ENCODE measurements around the gene MBD3L2.
"Not testable (repeated sequence)": the region's sequence is repeated elsewhere in the genome, so short reads cannot be mapped to it uniquely, and the experiment has no call there.

MBD3L2 gene

DNA sequence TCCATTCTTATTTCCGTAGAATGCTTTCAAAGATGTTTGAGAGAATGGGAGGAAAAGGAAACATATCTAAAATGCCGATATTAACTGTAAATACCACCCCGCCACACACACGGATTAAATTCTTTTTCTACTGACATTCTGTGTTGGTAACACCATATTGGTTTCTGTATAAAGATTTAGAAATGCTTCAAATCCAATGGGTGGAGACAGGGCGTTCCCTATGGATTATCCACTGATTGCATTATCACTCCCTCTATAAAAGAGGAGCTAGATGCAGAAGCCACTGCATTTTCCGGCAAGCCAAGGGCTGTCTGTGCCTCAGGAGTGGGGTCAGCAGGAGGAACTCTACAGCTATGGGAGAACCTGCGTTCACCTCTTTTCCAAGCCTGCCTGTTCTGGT, at the start of gene MBD3L2:
Gene MBD3L2 (plus strand): TSS at position 301 of the 400 bp plus-strand sequence. CDS start 53 bp downstream, at position 354.
- DNase-seq = not testable (repeated sequence)

DNA sequence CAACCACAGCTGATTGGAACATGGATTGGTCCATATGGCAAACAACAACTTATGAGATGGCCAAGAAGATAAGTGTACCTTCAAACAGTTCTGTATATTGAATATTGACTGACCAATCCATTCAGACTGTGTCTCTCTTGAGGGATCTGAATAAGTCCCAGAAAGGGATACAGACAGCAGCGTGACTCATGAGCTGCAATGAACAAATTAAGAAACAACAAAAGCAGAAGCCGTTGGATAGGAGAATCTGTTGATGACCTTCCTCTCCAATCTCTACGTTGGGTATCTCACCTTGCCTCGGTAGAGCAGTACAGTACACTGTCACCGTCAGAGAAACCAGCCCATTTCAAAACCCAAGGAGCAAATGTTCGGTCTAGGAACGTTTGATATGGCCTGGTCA, 49.2 kb upstream of the MBD3L2 start:
- peak; percentile 81 for DNase-seq

DNA sequence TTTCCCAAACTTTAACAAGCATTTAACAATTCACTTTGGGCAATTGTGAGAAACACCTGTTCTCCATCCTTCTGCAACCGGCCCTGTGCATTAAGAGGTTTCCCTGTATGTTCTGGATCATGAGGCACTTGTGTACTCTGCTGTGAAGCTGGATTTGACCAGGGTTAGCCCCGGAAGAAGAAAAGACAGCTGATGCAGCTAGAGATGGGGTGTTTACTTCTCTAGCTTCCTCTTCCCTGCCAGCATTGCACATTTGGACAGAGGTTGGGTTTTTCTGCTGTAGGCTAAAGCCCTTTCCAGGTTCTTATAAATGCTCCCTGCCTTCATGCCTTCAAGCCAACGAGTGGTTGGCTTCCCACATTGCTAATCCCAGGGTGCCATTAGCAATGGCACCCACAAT, 48.8 kb upstream of the MBD3L2 start:
- DNase-seq = peak; percentile 56

DNA sequence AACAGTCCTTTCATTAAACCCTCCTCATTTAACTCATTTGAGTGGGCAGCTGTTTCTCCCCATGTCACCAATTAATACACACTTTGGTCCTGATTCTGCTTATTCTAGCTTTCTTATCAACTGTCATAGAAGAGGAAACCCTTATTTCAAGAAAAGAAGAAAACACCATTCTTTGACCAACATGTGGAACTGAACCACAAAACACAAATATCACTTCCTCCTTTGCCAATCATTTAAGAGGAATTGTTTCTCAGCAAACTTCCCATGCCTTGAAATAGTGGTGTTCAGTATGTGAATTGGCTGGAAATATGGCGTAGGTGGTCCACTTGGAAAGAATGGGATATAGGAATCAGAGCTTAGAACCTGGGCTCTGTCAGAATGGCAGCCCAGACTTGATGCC, 48.3 kb upstream of the MBD3L2 start:
- peak; percentile 84 for DNase-seq

DNA sequence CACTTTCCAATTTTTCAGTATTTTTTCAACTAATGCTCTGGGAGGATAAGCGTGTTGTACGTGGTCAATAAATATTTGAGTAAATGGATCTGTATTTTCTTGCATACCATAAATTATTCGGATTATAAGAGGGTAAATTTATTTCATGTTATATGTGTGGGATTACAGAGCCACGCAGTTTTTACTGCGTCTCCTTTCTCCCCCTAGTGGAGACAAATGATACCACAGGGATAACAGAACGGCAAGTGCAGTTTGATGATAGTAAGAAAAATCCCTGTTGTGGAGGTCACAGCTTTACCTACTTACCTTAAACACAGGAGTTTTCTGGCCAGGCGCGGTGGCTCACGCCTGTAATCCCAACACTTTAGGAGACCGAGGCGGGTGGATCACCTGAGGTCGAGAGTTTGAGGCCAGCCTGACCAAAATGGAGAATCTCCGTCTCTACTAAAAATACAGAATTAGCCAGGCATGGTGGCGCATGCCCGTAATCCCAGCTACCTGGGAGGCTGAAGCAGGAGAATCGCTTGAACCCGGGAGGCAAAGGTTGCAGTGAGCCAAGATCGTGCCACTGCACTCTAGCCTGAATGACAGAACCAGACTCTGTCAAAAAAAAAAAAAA, 44.7 kb upstream of the MBD3L2 start:
- no peak for DNase-seq

DNA sequence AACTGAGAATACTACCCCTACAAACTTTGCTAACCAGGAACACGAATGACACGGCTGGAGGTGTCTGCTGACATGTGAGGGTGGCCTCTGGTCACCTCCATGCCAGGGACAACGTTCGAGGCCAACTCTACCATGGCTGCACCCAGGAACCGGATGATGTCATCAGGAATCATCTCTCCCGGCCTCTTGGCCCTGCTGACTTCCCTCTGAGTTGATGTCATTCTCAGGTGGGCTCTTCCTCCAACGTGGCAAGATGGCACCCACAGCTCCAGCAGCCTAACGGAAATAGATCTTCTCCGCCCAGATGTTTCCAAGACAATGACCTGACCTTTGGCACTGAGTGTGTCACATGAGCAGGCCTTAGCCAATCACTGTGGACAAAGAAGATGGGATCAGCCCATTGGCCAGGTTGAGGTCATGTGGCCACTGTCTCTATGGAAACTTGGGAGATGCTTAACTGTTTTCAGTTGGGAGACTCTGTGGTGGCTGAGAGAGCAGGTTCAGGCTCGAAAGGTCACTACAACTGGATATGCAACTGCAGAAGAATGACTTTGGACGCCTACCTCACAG, 42.9 kb upstream of the MBD3L2 start:
- DNase-seq = no peak

DNA sequence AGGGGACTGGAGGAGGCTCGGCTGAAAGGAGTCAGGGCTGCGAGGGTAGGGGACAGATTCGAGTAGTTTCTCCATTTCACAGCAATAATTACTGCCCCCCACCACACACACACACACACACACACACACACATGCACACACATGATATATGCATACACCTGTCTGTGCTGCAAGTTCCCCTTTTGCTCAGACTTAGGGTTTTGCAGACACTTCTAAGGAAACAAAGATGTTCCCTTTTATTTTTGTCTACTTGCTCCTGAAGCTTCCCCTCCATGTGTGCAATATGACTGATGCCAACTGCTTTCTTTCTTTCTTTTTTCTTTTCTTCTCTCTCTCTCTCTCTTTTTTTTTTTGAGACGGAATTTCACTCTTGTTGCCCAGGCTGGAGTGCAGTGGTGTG, 41.3 kb upstream of the MBD3L2 start:
- peak; percentile 75 for DNase-seq

DNA sequence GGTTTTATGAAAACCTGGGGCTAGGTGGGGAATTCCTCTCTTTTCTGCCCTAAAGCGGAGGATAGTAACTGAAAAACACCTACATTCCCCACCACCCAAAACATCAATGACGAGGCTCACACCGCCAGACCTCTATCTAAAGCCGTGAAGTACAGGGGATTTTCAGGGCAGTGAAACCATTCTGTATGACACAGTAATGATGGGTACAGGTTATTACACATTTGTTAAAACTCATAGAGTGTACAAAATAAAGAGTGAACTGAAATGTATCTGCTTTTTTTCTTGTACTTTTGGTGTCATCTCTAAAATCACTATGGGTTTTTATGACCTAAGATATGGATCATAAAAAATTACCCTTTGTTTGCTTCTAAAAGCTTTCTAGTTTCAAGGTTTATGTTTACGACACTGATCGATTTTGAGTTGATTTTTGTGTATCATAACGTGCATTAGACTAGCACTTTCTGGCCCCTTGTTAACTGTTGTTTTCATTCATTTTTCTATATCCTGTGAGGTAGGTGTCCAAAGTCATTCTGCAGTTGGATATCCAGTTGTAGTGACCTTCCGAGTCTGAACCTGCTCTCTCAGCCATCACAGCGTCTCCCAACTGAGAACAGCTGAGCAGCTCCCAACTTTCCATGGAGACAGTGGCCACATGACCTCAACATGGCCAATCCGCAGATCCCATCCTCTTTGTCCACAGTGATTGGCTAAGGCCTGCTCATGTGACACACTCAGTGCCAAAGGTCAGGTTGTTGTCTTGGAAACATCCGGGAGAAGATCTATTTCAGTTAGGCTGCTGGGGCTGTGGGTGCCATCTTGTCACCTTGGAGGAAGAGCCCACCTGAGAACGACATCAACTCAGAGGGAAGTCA, 38.2 kb upstream of the MBD3L2 start:
- DNase-seq = no peak

DNA sequence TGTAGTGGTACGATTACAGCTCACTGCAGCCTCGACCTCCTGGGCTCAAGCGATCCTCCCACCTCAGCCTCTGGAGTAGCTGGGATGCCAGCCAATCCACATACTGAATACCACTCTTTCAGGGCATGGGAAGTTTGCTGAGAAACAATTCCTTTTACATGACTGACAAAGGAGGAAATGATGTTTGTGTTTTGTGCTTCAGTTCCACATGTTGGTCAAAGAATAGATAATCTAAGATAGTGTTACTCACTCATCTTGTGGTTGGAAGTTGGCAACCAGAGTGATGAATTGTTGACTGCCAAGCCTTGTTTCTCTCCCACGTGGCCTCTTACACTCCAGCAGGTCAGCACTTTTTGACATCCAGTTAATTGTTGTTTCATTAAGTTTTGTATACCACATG, 35.4 kb upstream of the MBD3L2 start:
- peak; percentile 98 for DNase-seq

DNA sequence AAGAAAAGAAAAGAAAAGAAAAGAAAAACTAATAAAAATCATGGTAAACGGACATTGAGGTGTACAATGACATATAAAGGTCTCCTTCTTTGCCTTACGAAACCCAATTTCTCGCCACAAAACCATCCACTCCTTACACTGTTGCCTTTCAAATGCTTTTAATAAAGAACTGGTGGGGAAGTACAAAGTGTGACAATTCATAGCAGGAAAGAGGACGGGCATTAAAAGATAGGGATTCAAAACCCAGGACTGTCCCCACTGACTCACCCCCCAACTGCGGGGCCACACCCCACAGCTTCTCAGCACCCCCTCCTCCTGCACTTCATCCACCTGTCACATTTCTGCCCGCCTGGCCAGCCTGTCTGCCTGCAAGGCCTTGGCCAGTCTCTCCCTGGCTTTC, 30.3 kb upstream of the MBD3L2 start:
- DNase-seq = no peak

DNA sequence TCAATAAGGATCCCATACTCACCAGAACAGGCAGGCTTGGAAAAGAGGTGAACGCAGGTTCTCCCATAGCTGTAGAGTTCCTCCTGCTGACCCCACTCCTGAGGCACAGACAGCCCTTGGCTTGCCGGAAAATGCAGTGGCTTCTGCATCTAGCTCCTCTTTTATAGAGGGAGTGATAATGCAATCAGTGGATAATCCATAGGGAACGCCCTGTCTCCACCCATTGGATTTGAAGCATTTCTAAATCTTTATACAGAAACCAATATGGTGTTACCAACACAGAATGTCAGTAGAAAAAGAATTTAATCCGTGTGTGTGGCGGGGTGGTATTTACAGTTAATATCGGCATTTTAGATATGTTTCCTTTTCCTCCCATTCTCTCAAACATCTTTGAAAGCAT, 27.8 kb upstream of the MBD3L2 start, which contains the start of gene MBD3L2B:
Gene MBD3L2B (minus strand): TSS at position 101 of the 400 bp plus-strand sequence. CDS start 34 bp downstream, at position 67.
- not testable (repeated sequence) for DNase-seq

DNA sequence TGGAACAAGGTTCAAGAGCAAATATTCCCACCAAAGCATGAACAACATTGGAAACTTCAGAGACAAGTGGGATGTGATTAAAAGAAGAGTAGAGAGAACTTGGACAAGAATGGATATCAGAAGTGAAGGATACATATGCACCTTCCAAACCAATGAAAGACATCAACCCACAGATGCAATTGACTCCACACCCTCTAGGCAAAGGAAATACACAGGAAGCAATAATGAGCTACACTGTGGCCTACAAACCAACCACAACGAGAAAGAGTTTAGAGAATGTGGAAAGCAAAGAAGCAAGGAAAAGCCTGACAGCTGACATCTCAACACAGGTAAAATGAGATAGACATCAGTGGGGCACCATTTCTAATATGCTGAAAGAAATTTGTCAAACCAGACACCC, 20.3 kb upstream of the MBD3L2 start:
- not testable (repeated sequence) for DNase-seq

DNA sequence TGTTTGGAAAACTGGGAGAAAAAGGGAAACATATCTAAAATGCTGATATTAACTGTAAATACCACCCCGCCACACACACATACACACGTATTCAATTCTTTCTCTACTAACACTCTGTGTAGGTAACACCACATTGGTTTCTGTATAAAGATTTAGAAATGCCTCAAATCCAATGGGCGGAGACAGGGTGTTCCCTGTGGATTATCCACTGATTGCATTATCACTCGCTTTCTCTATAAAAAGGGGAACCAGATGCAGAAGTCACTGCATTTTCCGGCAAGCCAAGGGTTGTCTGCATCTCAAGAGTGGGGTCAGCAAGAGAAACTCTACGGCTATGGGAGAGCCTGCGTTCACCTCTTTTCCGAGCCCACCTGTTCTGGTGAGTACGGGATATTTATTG, 18.8 kb upstream of the MBD3L2 start, which contains the start of gene MBD3L5:
Gene MBD3L5 (plus strand): TSS at position 301 of the 400 bp plus-strand sequence. CDS start 34 bp downstream, at position 335.
- DNase-seq = not testable (repeated sequence)

DNA sequence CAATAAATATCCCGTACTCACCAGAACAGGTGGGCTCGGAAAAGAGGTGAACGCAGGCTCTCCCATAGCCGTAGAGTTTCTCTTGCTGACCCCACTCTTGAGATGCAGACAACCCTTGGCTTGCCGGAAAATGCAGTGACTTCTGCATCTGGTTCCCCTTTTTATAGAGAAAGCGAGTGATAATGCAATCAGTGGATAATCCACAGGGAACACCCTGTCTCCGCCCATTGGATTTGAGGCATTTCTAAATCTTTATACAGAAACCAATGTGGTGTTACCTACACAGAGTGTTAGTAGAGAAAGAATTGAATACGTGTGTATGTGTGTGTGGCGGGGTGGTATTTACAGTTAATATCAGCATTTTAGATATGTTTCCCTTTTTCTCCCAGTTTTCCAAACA, 9.0 kb upstream of the MBD3L2 start, which contains the start of gene MBD3L4:
Gene MBD3L4 (minus strand): TSS at position 101 of the 400 bp plus-strand sequence. CDS start 35 bp downstream, at position 66.
- not testable (repeated sequence) for DNase-seq

DNA sequence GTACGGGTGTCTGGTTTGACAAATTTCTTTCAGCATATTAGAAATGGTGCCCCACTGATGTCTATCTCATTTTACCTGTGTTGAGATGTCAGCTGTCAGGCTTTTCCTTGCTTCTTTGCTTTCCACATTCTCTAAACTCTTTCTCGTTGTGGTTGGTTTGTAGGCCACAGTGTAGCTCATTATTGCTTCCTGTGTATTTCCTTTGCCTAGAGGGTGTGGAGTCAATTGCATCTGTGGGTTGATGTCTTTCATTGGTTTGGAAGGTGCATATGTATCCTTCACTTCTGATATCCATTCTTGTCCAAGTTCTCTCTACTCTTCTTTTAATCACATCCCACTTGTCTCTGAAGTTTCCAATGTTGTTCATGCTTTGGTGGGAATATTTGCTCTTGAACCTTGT, 7.6 kb upstream of the MBD3L2 start:
- DNase-seq = not testable (repeated sequence)

DNA sequence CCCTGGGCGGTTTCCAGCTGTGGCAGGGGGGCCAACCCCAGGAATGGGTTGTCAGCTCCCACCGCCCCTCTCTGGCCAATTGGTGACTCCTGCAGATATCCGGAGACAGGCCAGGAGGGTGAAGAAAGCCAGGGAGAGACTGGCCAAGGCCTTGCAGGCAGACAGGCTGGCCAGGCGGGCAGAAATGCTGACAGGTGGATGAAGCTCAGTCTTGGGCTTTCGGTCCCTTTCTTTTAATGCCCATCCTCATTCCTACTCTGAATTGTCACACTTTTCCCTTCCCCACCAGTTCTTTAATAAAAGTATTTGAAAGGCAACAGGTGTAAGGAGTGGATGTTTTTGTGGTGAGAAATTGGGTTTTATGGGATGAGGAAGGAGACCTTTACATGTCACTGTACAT, 2.3 kb downstream of the MBD3L2 start:
- DNase-seq = not testable (repeated sequence)

DNA sequence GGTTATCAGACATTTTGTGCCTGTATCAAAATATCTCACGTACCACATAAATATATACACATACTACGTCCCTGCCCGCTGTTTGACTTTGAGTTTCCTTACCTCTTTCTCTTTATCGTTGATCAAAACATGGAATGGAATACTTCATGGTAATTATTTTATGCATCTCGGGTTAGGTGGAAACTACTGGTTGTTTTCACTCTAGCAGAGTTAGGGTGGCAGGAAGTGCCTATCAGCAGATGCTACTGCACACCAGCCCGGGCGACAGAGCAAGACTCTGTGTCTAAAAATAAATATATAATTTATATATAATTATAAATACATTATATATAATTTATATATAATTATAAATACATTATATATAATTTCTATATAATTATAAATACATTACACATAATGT, 3.8 kb downstream of the MBD3L2 start:
- DNase-seq = not testable (repeated sequence)

DNA sequence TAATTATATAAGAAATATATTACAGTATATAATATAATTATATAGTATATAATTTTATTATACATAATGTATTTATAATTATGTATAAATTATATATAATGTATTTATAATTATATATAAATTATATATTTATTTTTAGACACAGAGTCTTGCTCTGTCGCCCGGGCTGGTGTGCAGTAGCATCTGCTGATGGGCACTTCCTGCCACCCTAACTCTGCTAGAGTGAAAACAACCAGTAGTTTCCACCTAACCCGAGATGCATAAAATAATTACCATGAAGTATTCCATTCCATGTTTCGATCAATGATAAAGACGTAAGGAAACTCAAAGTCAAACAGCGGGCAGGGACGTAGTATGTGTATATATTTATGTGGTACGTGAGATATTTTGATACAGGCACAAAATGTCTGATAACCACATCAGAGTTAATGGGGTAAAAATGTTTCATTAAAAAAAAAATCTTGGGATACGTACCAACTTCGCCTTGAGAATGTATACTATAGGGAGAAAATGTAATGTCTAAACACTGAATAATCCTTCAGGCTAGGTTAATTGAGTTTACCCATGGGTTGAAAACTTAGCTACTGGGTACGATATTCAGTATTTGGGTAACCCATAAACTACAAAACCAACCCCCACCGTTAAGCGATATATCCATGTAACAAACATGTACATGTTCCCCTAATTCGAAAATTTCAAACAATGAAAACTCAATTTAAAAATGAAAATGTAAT, 5.7 kb downstream of the MBD3L2 start:
- DNase-seq = not testable (repeated sequence)

DNA sequence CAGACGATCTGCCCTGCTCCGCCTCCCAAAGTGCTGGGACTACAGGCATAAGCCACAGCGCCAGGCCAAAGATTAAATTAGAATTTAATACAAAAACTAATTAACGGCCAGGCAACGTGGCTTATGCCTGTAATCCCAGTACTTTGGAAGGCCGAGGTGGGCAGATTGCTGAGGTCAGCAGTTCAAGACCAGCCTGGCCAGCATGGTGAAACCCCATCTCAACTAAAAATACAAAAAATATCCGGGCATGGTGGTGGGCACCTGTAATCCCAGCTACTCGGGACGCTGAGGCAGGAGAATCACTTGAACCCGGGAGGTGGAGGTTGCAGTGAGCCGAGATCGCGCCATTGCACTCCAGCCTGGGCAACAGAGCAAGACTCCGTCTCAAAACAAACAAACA, 6.6 kb downstream of the MBD3L2 start:
- not testable (repeated sequence) for DNase-seq

DNA sequence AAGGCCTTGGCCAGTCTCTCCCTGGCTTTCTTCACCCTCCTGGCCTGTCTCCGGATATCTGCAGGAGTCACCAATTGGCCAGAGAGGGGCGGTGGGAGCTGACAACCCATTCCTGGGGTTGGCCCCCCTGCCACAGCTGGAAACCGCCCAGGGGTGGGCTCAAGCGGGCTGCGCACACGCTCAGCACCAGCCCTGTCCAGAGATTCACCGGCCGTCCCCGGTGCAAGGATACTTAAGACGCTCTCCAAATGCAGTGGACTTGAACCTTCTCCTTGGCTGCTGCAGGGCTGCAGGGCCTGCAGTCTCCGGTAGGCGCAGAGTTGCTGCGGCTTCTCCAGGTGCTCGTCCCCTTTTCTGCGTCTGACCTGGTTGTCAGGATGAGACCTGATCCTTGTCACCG, 7.2 kb downstream of the MBD3L2 start:
- not testable (repeated sequence) for DNase-seq

DNA sequence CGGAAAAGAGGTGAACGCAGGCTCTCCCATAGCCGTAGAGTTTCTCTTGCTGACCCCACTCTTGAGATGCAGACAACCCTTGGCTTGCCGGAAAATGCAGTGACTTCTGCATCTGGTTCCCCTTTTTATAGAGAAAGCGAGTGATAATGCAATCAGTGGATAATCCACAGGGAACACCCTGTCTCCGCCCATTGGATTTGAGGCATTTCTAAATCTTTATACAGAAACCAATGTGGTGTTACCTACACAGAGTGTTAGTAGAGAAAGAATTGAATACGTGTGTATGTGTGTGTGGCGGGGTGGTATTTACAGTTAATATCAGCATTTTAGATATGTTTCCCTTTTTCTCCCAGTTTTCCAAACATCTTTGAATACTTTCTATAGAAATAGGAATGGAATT, 9.5 kb downstream of the MBD3L2 start, which contains the start of gene MBD3L3:
Gene MBD3L3 (minus strand): TSS at position 101 of the 400 bp plus-strand sequence. CDS start 71 bp downstream, at position 30.
- DNase-seq = not testable (repeated sequence)

DNA sequence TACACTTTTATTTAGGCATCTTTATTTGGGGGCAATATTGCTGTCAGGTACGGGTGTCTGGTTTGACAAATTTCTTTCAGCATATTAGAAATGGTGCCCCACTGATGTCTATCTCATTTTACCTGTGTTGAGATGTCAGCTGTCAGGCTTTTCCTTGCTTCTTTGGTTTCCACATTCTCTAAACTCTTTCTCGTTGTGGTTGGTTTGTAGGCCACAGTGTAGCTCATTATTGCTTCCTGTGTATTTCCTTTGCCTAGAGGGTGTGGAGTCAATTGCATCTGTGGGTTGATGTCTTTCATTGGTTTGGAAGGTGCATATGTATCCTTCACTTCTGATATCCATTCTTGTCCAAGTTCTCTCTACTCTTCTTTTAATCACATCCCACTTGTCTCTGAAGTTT, 10.9 kb downstream of the MBD3L2 start:
- not testable (repeated sequence) for DNase-seq

DNA sequence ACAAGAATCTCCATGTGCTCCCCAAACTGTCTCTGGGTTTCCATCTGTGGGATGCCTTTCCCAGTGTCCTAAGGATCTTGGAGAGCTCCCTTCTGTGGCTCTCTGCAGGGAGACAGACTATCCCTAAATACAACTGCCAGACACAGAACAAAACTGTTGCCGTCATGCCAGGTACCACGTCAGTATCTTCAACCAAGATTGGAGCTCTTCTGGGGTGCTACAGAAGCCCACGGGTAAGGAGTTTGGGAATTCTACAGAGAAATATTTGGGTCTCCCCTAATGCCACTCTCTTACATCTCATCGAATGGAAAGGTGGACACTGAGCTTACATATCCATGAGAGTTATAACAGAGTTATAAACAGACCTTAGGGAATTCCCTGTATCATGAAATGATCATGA, 14.2 kb downstream of the MBD3L2 start:
- DNase-seq = no peak

Measured in MV-4-11 (cell line).